Right lobe of liver (tissue), 6 donors: Measurements from ENCODE around the gene ZNF362. TPM values are rescaled to one million over a fixed set of nuclear protein-coding genes. Genes with fewer than 3 reads are reported as not detected.

Experiments used
- ATAC-seq, 4 donors: fragments of 200-7000 bp; cut with Tn5 transposase; one replicate each; pipeline ENCODE4 v1.9.1; 2020; ENCODE audit warnings: mild to moderate bottlenecking in 4 of 4, moderate library complexity in 4 of 4
- DNase-seq, 3 donors: peaks; one replicate each; pipeline ENCODE4 v3.0.0-alpha.2; 2020
- H3K27ac ChIP-seq, 3 donors: fragments of 200-600 bp; one replicate each; pipeline ENCODE4 v1.8.0; 2022
- H3K27me3 ChIP-seq, 2 donors: fragments of 200-600 bp; one replicate each; pipeline ENCODE4 v1.8.0; 2022
- H3K36me3 ChIP-seq, 4 donors: fragments of 200-600 bp; sonication (generic) in 1 of 4; one replicate each; pipeline versions ENCODE4 v1.5.1 to v1.8.0; 2017 to 2022; ENCODE audit warnings: control low read depth in 1 of 4
- H3K4me1 ChIP-seq, 4 donors: fragments of 200-600 bp; sonication (generic) in 1 of 4; one replicate each; pipeline versions ENCODE4 v1.5.1 to v1.8.0; 2017 to 2022; ENCODE audit warnings: control low read depth in 1 of 4
- H3K4me3 ChIP-seq, 3 donors: fragments of 200-600 bp; one replicate each; pipeline ENCODE4 v1.8.0; 2022
- H3K9me3 ChIP-seq, 4 donors: fragments of 200-600 bp; sonication (generic) in 1 of 4; one replicate each; pipeline versions ENCODE4 v1.5.1 to v1.8.0; 2017 to 2022; ENCODE audit warnings: control low read depth in 1 of 4
- POLR2A ChIP-seq: fragments of 450-650 bp; IDR thresholded peaks from one replicate; pipeline ENCODE4 v1.6.1; 2017; ENCODE audit warnings: antibody characterized with exemption, mild to moderate bottlenecking
- WGBS: methylation state at CpG from one replicate; pipeline ENCODE4 v1.1.6; 2018; ENCODE audit warnings: low coverage, low lambda C conversion rate; ENCODE audit not compliant: insufficient coverage; ENCODE audit errors: missing lambda C conversion rate; 5-methylcytosine and 5-hydroxymethylcytosine counted together
- intact Hi-C, 2 donors: fragments of 100-400 bp; cut with DNase I; formaldehyde crosslinking; loops; one replicate each; pipeline versions ENCODE4 v1.11.2 to v1.14.1; 2022
- total RNA-seq, 6 experiments: library from RNA; depleted of rRNA in 2 of 6; stranded (reverse); fragments of >200 nt in 2 of 6; fragmentation: NEBNext Ultra II Directional in 3 of 6; extraction: Animal tissue kit (Norgen Biotek cat#: 25700) in 3 of 6; gene quantifications; one replicate each; pipeline versions ENCODE4 v1.1.0 to v1.2.4, GENCODE V29; 2016 to 2023
- TF ChIP-seq, protein P1 (sequence below), 4 donors: fragments of 200-600 bp in 3 of 4; fragments of 450-650 bp in 1 of 4; IDR thresholded peaks; one replicate each; pipeline versions ENCODE4 v1.5.1 to v1.8.0; 2016 to 2022; ENCODE audit warnings: antibody characterized with exemption in 4 of 4, mild to moderate bottlenecking in 2 of 4
- donor health status: DM: no; HTN: yes; CAD: no.
- donor health status: DM: no; HTN: no; CAD: no.
- donor health status: DM: no; HTN: no; CAD: no.
- donor health status: DM: no; HTN: yes; CAD: no.
- donor health status: DM: no; HTN: yes; CAD: no.

The ZNF362 gene
- total RNA-seq, 6 experiments from 2014 or later, result 3.4 to 8.4 (median 7.0) TPM

DNA sequence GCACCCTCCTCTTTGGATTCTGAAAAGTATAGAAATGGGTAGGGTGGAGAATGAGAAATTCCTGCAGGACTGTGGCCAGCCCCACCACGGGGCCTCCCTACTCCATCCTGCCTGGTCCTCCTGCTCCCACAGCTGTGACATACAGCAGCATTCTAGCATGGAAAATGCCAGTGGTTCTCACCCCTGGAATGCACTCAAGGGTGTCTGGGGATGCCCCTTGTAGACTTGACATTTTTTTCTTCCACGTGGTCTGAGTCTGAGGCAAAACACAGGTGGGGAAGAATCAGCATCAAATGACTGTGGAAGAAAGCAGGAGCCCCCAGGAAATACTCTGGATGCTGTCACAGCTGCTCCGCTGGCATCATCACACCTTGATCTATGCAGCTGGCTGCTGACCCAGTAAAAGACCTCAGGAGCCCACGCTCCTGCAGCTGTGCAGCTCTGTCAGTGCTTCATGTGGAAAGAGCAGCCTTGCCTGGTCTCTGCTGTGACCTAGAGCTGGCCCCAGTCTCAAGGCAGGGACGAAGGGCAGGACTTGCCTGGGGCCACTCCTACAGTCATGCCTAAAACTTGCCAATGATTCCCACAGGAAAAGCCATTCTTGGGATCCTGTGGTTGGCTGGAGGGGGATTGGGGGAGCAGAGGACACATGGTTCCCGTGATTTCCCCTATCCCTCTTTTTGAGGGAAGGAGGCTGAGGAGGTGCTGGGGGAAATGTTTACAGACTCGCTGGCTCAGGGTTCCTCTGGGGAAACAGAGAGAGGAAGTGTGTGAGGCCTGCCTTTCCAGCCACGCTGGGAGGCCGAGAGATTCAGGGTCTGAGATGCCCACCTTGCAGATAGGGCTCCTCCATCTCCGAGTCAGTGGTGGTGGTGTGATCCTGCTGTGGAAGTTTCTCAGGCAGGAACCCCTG, 75.4 kb downstream of the ZNF362 start:
- Histone ChIP-seq H3K9me3 (no peaks in the 10 kb centered on the region), H3K4me1 (peaks cover 2 to 69% (median 17%) of the 10 kb centered on the region in 4 donors), H3K4me3 (no peak overlapping the region), H3K36me3 (peaks cover 27 to 68% (median 44%) of the 10 kb centered on the region in 4 donors), H3K27ac (no peak overlapping the region), H3K27me3 (no peaks in the 10 kb centered on the region)
- no peak for DNase-seq
- 80% methylated on average over 2 of the region's 10 CpGs for WGBS
- TF ChIP-seq POLR2A, result no peak
- TF ChIP-seq, protein P1, sequence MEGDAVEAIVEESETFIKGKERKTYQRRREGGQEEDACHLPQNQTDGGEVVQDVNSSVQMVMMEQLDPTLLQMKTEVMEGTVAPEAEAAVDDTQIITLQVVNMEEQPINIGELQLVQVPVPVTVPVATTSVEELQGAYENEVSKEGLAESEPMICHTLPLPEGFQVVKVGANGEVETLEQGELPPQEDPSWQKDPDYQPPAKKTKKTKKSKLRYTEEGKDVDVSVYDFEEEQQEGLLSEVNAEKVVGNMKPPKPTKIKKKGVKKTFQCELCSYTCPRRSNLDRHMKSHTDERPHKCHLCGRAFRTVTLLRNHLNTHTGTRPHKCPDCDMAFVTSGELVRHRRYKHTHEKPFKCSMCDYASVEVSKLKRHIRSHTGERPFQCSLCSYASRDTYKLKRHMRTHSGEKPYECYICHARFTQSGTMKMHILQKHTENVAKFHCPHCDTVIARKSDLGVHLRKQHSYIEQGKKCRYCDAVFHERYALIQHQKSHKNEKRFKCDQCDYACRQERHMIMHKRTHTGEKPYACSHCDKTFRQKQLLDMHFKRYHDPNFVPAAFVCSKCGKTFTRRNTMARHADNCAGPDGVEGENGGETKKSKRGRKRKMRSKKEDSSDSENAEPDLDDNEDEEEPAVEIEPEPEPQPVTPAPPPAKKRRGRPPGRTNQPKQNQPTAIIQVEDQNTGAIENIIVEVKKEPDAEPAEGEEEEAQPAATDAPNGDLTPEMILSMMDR (IDR thresholded peaks at IDR 0.05), result no peak
- intact Hi-C loops, result no loop called here
- no peak for ATAC-seq

DNA sequence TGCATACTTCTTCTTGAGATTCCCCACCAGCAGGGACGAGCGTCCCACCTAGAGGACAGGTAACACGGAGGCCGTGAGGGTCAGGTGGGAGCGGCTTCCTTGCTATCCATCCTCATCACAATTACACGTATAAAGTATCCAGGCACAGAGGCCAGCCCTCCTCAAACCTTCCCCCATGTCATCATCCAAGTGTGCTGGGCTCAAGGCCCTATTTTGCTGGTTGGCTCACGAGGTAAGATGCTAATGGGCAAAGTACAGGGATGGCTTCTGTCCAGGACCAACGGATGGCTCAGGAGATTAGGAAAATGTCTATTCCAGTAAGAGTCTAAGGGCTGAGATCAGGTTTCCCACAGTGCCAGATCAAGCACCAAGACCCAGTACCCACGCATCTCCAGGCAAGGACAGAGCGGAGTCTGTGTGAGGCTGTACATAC, 76.1 kb downstream of the ZNF362 start:
- TF ChIP-seq, protein P1 (IDR thresholded peaks at IDR 0.05), result no peak
- TF ChIP-seq POLR2A, result no peak
- Histone ChIP-seq H3K36me3 (peaks cover 27 to 62% (median 40%) of the 10 kb centered on the region in 4 donors), H3K27ac (peak overlapping the region in 2 of 3 donors; percentile 14 to 61), H3K4me1 (peaks cover 2 to 69% (median 17%) of the 10 kb centered on the region in 4 donors), H3K4me3 (no peak overlapping the region), H3K9me3 (no peaks in the 10 kb centered on the region), H3K27me3 (no peaks in the 10 kb centered on the region)
- intact Hi-C loops, result no loop called here
- DNase-seq (no peak), ATAC-seq (no peak)
- 50% methylated on average over 1 of the region's 10 CpGs for WGBS

DNA sequence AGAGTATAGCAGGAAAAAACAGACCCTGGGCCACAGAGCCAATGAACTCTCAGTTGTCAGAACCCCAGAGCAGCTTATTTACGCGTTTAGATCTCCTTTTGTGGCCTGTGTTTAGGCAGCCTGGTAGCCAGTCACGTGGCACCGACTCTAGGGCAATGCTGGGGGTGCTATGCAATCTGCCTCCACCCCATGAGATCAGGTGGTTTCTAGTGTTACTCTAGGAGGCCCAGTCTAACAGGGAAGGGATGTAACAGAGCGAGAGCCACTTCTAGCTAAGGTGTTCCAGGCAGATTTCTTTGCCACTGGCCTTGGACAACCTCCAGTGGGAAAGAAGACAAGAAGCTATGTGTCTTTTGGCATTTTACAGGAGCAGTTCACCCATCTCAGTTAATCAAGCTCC, 76.6 kb downstream of the ZNF362 start:
- peak in 1 of 4 donors; percentile 18 for ATAC-seq
- H3K27me3 ChIP-seq, result no peaks in the 10 kb centered on the region
- H3K27ac ChIP-seq, result peak overlapping the region in 2 of 3 donors; percentile 14 to 61
- no peak for DNase-seq
- 77% methylated on average over 4 of the region's 5 CpGs for WGBS
- peaks cover 2 to 69% (median 18%) of the 10 kb centered on the region in 4 donors for H3K4me1 ChIP-seq
- H3K36me3 ChIP-seq, result peaks cover 27 to 57% (median 36%) of the 10 kb centered on the region in 4 donors
- no peak overlapping the region for H3K4me3 ChIP-seq
- no peak for TF ChIP-seq POLR2A
- TF ChIP-seq, protein P1 (IDR thresholded peaks at IDR 0.05), result no peak
- no peaks in the 10 kb centered on the region for H3K9me3 ChIP-seq
- intact Hi-C loops, result no loop called here

DNA sequence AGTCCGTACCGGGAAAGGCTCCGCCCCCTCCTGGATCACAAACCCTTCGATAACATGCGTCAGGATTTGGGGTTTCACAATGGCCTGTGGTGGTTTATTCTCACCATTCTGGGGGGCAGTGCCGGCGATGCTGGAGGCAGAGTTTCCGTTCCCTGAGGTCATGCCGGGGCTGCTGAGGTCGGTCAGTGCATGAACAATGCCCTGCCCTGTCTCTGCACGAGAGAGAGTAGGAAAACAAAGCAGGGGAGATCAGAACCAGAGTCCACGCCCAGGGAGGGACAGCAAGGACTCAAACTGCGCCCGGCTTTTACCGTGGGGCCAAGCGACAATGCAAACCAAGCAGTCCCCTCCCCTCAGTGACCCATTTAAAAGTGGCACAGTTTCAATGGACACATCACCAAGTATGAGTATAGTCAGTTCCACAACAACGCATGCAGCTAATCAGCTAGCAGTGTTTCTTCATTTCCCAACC, 77.8 kb downstream of the ZNF362 start:
- Histone ChIP-seq H3K9me3 (no peaks in the 10 kb centered on the region), H3K4me1 (peaks cover 2 to 70% (median 21%) of the 10 kb centered on the region in 4 donors), H3K27me3 (no peaks in the 10 kb centered on the region), H3K27ac (peak overlapping the region; percentile 45 to 64 (median 61)), H3K36me3 (peaks cover 21 to 44% (median 28%) of the 10 kb centered on the region in 4 donors), H3K4me3 (no peak overlapping the region)
- TF ChIP-seq, protein P1 (IDR thresholded peaks at IDR 0.05), result no peak
- peak; percentile 65 for TF ChIP-seq POLR2A
- 18% methylated on average over 7 of the region's 17 CpGs for WGBS
- intact Hi-C loops, result no loop called here
- ATAC-seq (peak; percentile 43 to 77 (median 64)), DNase-seq (peak; percentile 61 to 74 (median 74))
